Measurements from ENCODE around the gene COL9A3.
A peak's percentile ranks its signal among the peaks of the same experiment; 100 is the strongest.

COL9A3 gene

DNA sequence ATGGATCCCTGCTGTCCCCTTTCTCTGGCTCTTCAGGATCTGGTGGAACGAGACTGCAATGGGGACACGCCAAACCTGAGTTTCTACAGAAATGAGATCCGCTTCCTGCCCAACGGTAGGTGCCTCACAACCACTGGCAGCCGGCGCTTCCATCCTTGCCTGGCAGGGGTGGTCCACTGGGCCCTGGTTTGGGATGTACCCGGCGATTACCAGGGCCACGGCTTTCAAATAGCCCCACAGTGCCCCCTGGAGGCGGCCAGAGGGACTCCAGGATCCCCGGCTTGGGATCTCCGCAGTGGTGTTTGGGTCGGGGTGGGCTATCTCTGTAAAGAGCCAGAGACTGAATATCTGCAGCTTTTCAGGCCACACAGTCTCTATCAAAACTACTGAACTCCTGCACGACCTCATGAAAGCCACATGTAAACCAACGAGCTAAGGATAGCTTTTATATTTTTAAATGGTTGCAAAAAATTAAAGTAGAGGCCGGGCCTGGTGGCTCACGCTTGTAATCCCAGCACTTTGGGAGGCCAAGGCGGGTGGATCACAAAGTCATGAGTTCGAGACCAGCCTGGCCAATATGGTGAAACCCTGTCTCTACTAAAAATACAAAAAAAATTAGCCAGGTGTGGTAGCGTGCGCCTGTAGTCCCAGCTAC lies 8.5 kb upstream of the COL9A3 start:
- DNase-seq (ENCODE audit: low spot score) = peak; percentile 86
- TF ChIP-seq, protein P1, sequence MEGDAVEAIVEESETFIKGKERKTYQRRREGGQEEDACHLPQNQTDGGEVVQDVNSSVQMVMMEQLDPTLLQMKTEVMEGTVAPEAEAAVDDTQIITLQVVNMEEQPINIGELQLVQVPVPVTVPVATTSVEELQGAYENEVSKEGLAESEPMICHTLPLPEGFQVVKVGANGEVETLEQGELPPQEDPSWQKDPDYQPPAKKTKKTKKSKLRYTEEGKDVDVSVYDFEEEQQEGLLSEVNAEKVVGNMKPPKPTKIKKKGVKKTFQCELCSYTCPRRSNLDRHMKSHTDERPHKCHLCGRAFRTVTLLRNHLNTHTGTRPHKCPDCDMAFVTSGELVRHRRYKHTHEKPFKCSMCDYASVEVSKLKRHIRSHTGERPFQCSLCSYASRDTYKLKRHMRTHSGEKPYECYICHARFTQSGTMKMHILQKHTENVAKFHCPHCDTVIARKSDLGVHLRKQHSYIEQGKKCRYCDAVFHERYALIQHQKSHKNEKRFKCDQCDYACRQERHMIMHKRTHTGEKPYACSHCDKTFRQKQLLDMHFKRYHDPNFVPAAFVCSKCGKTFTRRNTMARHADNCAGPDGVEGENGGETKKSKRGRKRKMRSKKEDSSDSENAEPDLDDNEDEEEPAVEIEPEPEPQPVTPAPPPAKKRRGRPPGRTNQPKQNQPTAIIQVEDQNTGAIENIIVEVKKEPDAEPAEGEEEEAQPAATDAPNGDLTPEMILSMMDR (IDR thresholded peaks at IDR 0.05; ENCODE audit: extremely low read depth, missing control alignments) = peak; percentile 59

DNA sequence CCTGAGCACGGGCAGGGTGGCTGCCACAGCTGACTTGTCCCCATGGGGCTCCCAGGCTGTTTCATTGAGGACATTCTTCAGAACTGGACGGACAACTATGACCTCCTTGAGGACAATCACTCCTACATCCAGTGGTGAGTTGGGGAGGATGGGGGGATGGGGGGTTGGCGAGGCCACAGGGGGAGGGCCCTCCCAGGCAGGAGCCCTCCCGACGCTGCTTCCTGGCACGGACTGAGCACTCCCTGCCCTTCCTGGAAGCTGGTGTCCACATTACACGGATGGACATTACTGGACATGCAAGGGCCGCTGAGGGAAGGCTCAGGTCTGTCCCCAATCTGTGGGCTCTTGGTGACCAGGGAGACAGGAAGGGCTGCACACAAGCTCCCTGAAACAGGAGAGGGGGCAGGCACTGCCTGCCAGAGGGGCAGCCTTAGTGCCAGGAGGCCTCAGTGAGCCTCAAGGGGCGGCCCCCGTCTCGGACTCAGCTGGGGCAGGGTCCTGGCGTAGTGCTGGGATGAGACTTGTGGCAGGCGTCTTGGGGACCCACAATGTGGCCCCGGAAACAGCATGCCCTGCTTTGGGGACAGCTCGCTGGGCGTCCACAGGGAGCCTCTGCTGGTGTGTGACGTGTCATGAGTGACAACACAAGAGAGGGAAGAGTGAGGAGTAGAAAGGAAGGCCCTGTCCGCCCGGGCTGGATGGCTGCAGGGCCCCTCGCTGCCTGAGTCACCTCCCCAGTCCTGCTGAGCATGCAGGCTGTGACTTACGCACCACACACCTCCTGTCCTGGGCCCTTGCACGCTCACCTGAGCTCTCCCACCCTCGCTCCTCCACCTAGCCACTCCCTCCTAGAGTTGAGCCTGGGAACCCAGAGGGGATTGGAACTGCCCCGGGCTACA lies 7.1 kb upstream of the COL9A3 start:
- DNase-seq (ENCODE audit: low spot score) = no peak
- TF ChIP-seq, protein P1 (IDR thresholded peaks at IDR 0.05; ENCODE audit: extremely low read depth, missing control alignments) = no peak

DNA sequence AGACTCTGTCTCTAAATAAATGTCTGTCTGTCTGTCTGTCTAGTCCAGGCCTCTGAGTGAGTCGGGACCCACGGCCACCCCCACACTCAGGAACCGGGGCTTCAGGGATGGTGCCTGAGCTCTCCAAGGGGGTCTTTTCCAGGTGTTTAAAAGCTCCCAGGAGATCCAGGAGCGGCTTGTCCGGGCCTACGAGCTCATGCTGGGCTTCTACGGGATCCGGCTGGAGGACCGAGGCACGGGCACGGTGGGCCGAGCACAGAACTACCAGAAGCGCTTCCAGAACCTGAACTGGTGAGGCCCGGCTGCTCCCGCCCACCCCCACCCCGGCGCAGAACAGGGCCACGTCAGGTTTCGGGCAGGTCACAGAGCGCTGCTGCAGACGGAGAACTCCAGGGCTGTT lies 5.5 kb upstream of the COL9A3 start:
- no peak for DNase-seq (ENCODE audit: low spot score)
- TF ChIP-seq, protein P1 (IDR thresholded peaks at IDR 0.05; ENCODE audit: extremely low read depth, missing control alignments) = no peak

DNA sequence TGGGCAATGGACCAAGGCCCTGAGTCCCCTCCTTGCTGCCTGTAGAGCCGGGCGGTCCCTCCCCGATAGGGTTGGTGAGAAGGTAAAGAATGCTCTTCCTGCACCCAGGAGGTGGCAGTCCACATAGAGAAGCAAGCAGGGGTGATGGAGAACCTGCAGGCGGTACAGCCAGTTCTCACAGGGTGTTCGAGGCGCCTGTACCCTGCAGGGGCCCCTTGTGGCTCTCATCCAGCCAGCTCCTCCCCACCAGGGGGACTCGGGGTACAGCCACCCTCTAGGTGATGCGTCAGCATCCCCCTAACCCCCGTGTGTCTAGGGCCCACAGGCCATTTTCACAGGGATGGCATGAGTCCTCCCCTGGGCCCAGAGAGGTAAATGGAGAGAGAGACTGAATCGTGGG lies 5.1 kb upstream of the COL9A3 start:
- TF ChIP-seq, protein P1 (IDR thresholded peaks at IDR 0.05; ENCODE audit: extremely low read depth, missing control alignments) = no peak
- DNase-seq (ENCODE audit: low spot score) = no peak

DNA sequence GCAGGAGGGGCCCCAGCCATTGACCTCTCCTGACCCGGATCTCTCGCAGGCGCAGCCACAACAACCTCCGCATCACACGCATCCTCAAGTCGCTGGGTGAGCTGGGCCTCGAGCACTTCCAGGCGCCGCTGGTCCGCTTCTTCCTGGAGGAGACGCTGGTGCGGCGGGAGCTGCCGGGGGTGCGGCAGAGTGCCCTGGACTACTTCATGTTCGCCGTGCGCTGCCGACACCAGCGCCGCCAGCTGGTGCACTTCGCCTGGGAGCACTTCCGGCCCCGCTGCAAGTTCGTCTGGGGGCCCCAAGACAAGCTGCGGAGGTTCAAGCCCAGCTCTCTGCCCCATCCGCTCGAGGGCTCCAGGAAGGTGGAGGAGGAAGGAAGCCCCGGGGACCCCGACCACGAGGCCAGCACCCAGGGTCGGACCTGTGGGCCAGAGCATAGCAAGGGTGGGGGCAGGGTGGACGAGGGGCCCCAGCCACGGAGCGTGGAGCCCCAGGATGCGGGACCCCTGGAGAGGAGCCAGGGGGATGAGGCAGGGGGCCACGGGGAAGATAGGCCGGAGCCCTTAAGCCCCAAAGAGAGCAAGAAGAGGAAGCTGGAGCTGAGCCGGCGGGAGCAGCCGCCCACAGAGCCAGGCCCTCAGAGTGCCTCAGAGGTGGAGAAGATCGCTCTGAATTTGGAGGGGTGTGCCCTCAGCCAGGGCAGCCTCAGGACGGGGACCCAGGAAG lies 4.5 kb upstream of the COL9A3 start:
- TF ChIP-seq, protein P1 (IDR thresholded peaks at IDR 0.05; ENCODE audit: extremely low read depth, missing control alignments) = no peak
- DNase-seq (ENCODE audit: low spot score) = no peak

DNA sequence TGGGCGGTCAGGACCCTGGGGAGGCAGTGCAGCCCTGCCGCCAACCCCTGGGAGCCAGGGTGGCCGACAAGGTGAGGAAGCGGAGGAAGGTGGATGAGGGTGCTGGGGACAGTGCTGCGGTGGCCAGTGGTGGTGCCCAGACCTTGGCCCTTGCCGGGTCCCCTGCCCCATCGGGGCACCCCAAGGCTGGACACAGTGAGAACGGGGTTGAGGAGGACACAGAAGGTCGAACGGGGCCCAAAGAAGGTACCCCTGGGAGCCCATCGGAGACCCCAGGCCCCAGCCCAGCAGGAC lies 4.0 kb upstream of the COL9A3 start:
- TF ChIP-seq, protein P1 (IDR thresholded peaks at IDR 0.05; ENCODE audit: extremely low read depth, missing control alignments) = no peak
- no peak for DNase-seq (ENCODE audit: low spot score)

DNA sequence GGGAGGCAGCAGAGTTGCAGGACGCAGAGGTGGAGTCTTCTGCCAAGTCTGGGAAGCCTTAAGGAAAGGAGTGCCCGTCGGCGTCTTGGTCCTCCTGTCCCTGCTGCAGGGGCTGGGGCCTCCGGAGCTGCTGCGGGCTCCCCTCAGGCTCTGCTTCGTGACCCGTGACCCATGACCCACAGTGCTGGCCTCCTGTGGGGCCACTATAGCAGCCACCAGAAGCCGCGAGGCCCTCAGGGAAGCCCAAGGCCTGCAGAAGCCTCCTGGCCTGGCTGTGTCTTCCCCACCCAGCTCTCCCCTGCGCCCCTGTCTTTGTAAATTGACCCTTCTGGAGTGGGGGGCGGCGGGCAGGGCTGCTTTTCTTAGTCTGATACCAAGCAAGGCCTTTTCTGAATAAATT lies 3.3 kb upstream of the COL9A3 start:
- DNase-seq (ENCODE audit: low spot score) = no peak
- TF ChIP-seq, protein P1 (IDR thresholded peaks at IDR 0.05; ENCODE audit: extremely low read depth, missing control alignments) = no peak
